GM23338 (cell line): Measurements from ENCODE around the gene KCNAB1. TPM values are rescaled to one million over a fixed set of nuclear protein-coding genes. Genes with fewer than 3 reads are reported as not detected.

Source experiments
- ATAC-seq: fragments of 200-7000 bp; cut with Tn5 transposase; 3 replicates; pipeline ENCODE4 v1.9.1; 2020
- DNase-seq: peaks from one replicate; pipeline ENCODE4 v3.0.0-alpha.2; 2015; ENCODE audit warnings: low spot score
- H2AFZ ChIP-seq: fragments of 200-600 bp; sonication (generic); 2 replicates; pipeline ENCODE4 v1.8.0; 2016; ENCODE audit warnings: antibody characterized with exemption, mild to moderate bottlenecking, moderate library complexity
- H3F3A ChIP-seq: fragments of 200-600 bp; sonication (generic); replicated peaks from 2 replicates; pipeline ENCODE4 v1.8.0; 2017; ENCODE audit warnings: antibody characterized with exemption, mixed run types, low read depth
- H3K27ac ChIP-seq: fragments of 200-600 bp; sonication (generic); 2 replicates; pipeline ENCODE4 v1.6.1; 2016; ENCODE audit warnings: low read depth
- H3K27me3 ChIP-seq: fragments of 200-600 bp; sonication (generic); 2 replicates; pipeline ENCODE4 v1.8.0; 2016; ENCODE audit warnings: mild to moderate bottlenecking, mixed run types, moderate library complexity; ENCODE audit not compliant: insufficient read depth
- H3K36me3 ChIP-seq: fragments of 200-600 bp; sonication (generic); 2 replicates; pipeline ENCODE4 v1.8.0; 2016; ENCODE audit warnings: mild to moderate bottlenecking; ENCODE audit not compliant: insufficient read depth
- H3K4me1 ChIP-seq: fragments of 200-600 bp; sonication (generic); 2 replicates; pipeline ENCODE4 v1.8.0; 2016; ENCODE audit warnings: mild to moderate bottlenecking, moderate library complexity; ENCODE audit not compliant: insufficient read depth
- H3K4me2 ChIP-seq: fragments of 200-600 bp; sonication (generic); 2 replicates; pipeline ENCODE4 v1.7.1; 2017; ENCODE audit warnings: mixed run types
- H3K4me3 ChIP-seq: fragments of 200-600 bp; sonication (generic); 2 replicates; pipeline ENCODE4 v1.6.1; 2016; ENCODE audit warnings: mixed run types
- H3K79me2 ChIP-seq: fragments of 200-600 bp; sonication (generic); replicated peaks from 2 replicates; pipeline ENCODE4 v1.8.0; 2017; ENCODE audit warnings: mild to moderate bottlenecking; ENCODE audit not compliant: insufficient read depth
- H3K9me2 ChIP-seq: fragments of 200-600 bp; sonication (generic); 2 replicates; pipeline ENCODE4 v1.8.0; 2017; ENCODE audit not compliant: insufficient read depth
- H4K20me1 ChIP-seq: fragments of 200-600 bp; sonication (generic); replicated peaks from 2 replicates; pipeline ENCODE4 v1.8.0; 2017; ENCODE audit warnings: mild to moderate bottlenecking; ENCODE audit not compliant: insufficient read depth
- H3K27ac Mint-ChIP-seq: 2 replicates; pipeline ENCODE4 v1.8.0; 2020; ENCODE audit warnings: inconsistent platforms, mild to moderate bottlenecking, moderate library complexity, mixed read lengths
- H3K27me3 Mint-ChIP-seq: 3 replicates; pipeline ENCODE4 v1.8.0; 2022; ENCODE audit warnings: low read depth, mild to moderate bottlenecking, moderate library complexity, mixed read lengths, inconsistent platforms; ENCODE audit not compliant: insufficient read depth, poor library complexity
- H3K36me3 Mint-ChIP-seq: 3 replicates; pipeline ENCODE4 v1.8.0; 2021; ENCODE audit warnings: low read depth, mild to moderate bottlenecking, inconsistent platforms, moderate library complexity, mixed read lengths
- H3K4me1 Mint-ChIP-seq: 3 replicates; pipeline ENCODE4 v1.8.0; 2020; ENCODE audit warnings: mild to moderate bottlenecking, inconsistent platforms, mixed read lengths
- H3K4me3 Mint-ChIP-seq: 3 replicates; pipeline ENCODE4 v1.8.0; 2021; ENCODE audit warnings: moderate library complexity, mild to moderate bottlenecking, inconsistent platforms, mixed read lengths
- H3K9me3 Mint-ChIP-seq: 3 replicates; pipeline ENCODE4 v1.8.0; 2020; ENCODE audit warnings: moderate library complexity, mild to moderate bottlenecking, inconsistent platforms, mixed read lengths
- CREB1 ChIP-seq: fragments of 250-450 bp; sonication (Bioruptor Pico); IDR thresholded peaks from 2 replicates; pipeline ENCODE4 v1.5.0; 2020; ENCODE audit warnings: low read depth, mild to moderate bottlenecking, moderate library complexity
- CTCF ChIP-seq, 2 experiments: fragments of 200-600 bp in 1 of 2; sonication (generic) in 1 of 2; conservative IDR thresholded peaks; 2 replicates each; pipeline versions ENCODE4 v1.5.1 to v1.6.1; 2016 to 2017; ENCODE audit warnings: antibody characterized with exemption in 2 of 2, low read depth in 2 of 2, mild to moderate bottlenecking in 2 of 2, moderate library complexity in 1 of 2
- ETS1 ChIP-seq: IDR thresholded peaks from 2 replicates; pipeline ENCODE4 v1.6.1; 2016; ENCODE audit warnings: antibody characterized with exemption
- EZH2 ChIP-seq: fragments of 200-600 bp; sonication (generic); IDR thresholded peaks from one replicate; pipeline ENCODE4 v1.8.0; 2017; ENCODE audit warnings: antibody characterized with exemption, mild to moderate bottlenecking, low read depth; ENCODE audit not compliant: unreplicated experiment
- EZH2phosphoT487 ChIP-seq: fragments of 200-600 bp; sonication (generic); IDR thresholded peaks from one replicate; pipeline ENCODE4 v1.8.1; 2018; ENCODE audit warnings: antibody characterized with exemption; ENCODE audit not compliant: unreplicated experiment
- JUNB ChIP-seq: IDR thresholded peaks from one replicate; pipeline ENCODE4 v1.6.1; 2016; ENCODE audit warnings: antibody characterized with exemption; ENCODE audit not compliant: unreplicated experiment
- NANOG ChIP-seq: IDR thresholded peaks from 2 replicates; pipeline ENCODE4 v1.6.1; 2016; ENCODE audit warnings: antibody characterized with exemption, borderline replicate concordance
- POLR2AphosphoS5 ChIP-seq: IDR thresholded peaks from 2 replicates; pipeline ENCODE4 v1.6.1; 2016; ENCODE audit warnings: antibody characterized with exemption, low read depth
- REST ChIP-seq: IDR thresholded peaks from one replicate; pipeline ENCODE4 v1.6.1; 2018; ENCODE audit warnings: antibody characterized with exemption; ENCODE audit not compliant: unreplicated experiment
- STAT1 ChIP-seq: IDR thresholded peaks from one replicate; pipeline ENCODE4 v1.6.1; 2016; ENCODE audit warnings: antibody characterized with exemption; ENCODE audit not compliant: unreplicated experiment
- ZNF114 ChIP-seq: fragments of 250-450 bp; sonication (Bioruptor Pico); IDR thresholded peaks from 2 replicates; pipeline ENCODE4 v1.5.0; 2020; ENCODE audit warnings: mild to moderate bottlenecking, moderate library complexity
- ZNF331 ChIP-seq: fragments of 250-450 bp; sonication (Bioruptor Pico); IDR thresholded peaks from 2 replicates; pipeline ENCODE4 v1.5.0; 2020; ENCODE audit warnings: low read depth, mild to moderate bottlenecking, moderate library complexity
- ZNF462 ChIP-seq: fragments of 250-450 bp; sonication (Bioruptor Pico); IDR thresholded peaks from 2 replicates; pipeline ENCODE4 v1.5.0; 2020; ENCODE audit warnings: mild to moderate bottlenecking, moderate library complexity
- polyA plus RNA-seq: library from polyadenylated mRNA; unstranded; fragments of >200 nt; fragmentation: Nextera tagmentation; extraction: Ambion mirVana; gene quantifications from 2 replicates; pipeline ENCODE4 v1.2.1, GENCODE V29; 2016
- total RNA-seq: library from RNA; depleted of rRNA; stranded (reverse); fragments of >200 nt; shearing (Covaris generic); gene quantifications from 2 replicates; pipeline ENCODE4 v1.2.3, GENCODE V29; 2014

KCNAB1 gene
- total and polyA plus RNA-seq, 2 experiments from 2014 or later, result 0.69 to 2.6 TPM

GRCh38 chr3:156175570-156175969 lies 55.2 kb downstream of the KCNAB1 start:
- H3K27ac ChIP-seq, result no peak overlapping the region
- ATAC-seq (no peak), DNase-seq (no peak)
- no peaks in the 10 kb centered on the region for H3K27me3 ChIP-seq
- H3F3A ChIP-seq, result no peaks in the 10 kb centered on the region
- H3K9me2 ChIP-seq, result no peaks in the 10 kb centered on the region
- no peak overlapping the region for H3K4me3 ChIP-seq
- TF ChIP-seq ZNF331 (CRISPR knock-in tag), result no peak
- TF ChIP-seq ETS1, result no peak
- TF ChIP-seq REST, result no peak
- no peak for TF ChIP-seq NANOG
- TF ChIP-seq CTCF (conservative IDR thresholded peaks at IDR 0.05; ENCODE audit: low read depth in 2 of 2), result no peak
- no peak for TF ChIP-seq ZNF462 (CRISPR knock-in tag)
- no peak for TF ChIP-seq JUNB
- no peak for TF ChIP-seq EZH2
- TF ChIP-seq CREB1 (CRISPR knock-in tag), result no peak
- no peak for TF ChIP-seq STAT1
- TF ChIP-seq ZNF114 (CRISPR knock-in tag), result no peak
- no peak for TF ChIP-seq POLR2AphosphoS5
- no peak for TF ChIP-seq EZH2phosphoT487
- H2AFZ ChIP-seq, result no peak overlapping the region
- no peaks in the 10 kb centered on the region for H3K4me1 ChIP-seq
- Mint-ChIP-seq H3K27ac (no peak overlapping the region), H3K4me3 (no peak overlapping the region), H3K36me3 (no peaks in the 10 kb centered on the region), H3K4me1 (peaks cover 4% of the 10 kb centered on the region; the same call in 1 of the 3 replicates), H3K9me3 (no peaks in the 10 kb centered on the region), H3K27me3 (peaks cover 2% of the 10 kb centered on the region)
- H3K79me2 ChIP-seq, result no peaks in the 10 kb centered on the region
- no peaks in the 10 kb centered on the region for H4K20me1 ChIP-seq
- no peak overlapping the region for H3K4me2 ChIP-seq
- no peaks in the 10 kb centered on the region for H3K36me3 ChIP-seq
